ENCODE data around the gene ESYT3.

DNA sequence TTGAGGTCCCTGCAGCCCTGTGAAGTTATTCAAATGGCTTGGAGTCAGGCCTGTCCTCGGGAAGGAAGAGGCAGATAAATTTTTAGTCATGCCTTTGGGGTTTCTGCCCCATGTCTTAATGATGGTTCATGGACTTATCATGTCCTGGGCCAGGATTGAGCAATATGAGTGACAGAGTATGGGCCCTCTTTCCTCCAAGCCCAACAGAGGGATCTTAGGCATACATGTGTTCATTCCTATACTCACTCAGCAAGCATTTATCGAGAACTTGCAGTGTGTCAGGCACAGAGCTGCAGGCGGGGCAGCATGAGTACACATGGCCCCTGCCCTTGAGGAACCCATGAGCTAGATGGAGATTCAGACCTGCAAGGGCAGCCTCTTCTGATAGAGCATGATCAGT lies 6.2 kb downstream of the ESYT3 start:
- TF ChIP-seq, protein P1, sequence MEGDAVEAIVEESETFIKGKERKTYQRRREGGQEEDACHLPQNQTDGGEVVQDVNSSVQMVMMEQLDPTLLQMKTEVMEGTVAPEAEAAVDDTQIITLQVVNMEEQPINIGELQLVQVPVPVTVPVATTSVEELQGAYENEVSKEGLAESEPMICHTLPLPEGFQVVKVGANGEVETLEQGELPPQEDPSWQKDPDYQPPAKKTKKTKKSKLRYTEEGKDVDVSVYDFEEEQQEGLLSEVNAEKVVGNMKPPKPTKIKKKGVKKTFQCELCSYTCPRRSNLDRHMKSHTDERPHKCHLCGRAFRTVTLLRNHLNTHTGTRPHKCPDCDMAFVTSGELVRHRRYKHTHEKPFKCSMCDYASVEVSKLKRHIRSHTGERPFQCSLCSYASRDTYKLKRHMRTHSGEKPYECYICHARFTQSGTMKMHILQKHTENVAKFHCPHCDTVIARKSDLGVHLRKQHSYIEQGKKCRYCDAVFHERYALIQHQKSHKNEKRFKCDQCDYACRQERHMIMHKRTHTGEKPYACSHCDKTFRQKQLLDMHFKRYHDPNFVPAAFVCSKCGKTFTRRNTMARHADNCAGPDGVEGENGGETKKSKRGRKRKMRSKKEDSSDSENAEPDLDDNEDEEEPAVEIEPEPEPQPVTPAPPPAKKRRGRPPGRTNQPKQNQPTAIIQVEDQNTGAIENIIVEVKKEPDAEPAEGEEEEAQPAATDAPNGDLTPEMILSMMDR (IDR thresholded peaks at IDR 0.05): no peak
- no peak for TF ChIP-seq POLR2AphosphoS5 (IDR thresholded peaks at IDR 0.05; ENCODE audit: low read depth, low read length)
- TF ChIP-seq, protein P2, sequence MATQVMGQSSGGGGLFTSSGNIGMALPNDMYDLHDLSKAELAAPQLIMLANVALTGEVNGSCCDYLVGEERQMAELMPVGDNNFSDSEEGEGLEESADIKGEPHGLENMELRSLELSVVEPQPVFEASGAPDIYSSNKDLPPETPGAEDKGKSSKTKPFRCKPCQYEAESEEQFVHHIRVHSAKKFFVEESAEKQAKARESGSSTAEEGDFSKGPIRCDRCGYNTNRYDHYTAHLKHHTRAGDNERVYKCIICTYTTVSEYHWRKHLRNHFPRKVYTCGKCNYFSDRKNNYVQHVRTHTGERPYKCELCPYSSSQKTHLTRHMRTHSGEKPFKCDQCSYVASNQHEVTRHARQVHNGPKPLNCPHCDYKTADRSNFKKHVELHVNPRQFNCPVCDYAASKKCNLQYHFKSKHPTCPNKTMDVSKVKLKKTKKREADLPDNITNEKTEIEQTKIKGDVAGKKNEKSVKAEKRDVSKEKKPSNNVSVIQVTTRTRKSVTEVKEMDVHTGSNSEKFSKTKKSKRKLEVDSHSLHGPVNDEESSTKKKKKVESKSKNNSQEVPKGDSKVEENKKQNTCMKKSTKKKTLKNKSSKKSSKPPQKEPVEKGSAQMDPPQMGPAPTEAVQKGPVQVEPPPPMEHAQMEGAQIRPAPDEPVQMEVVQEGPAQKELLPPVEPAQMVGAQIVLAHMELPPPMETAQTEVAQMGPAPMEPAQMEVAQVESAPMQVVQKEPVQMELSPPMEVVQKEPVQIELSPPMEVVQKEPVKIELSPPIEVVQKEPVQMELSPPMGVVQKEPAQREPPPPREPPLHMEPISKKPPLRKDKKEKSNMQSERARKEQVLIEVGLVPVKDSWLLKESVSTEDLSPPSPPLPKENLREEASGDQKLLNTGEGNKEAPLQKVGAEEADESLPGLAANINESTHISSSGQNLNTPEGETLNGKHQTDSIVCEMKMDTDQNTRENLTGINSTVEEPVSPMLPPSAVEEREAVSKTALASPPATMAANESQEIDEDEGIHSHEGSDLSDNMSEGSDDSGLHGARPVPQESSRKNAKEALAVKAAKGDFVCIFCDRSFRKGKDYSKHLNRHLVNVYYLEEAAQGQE (IDR thresholded peaks at IDR 0.05; ENCODE audit: insufficient read depth in 1 of 2, low read depth in 2 of 2, low read length in 1 of 2): no peak

Measured in Panc1 (cell line).